HepG2 (cell line): ENCODE measurements around the gene ELF2. TPM values are rescaled to one million over a fixed set of nuclear protein-coding genes. Genes with fewer than 3 reads are reported as not detected.
A peak's percentile ranks its signal among the peaks of the same experiment; 100 is the strongest.

ENCODE experiments used
- E2F2 ChIP-seq: sonication (generic); formaldehyde crosslinking; IDR thresholded peaks from 2 replicates; pipeline ENCODE4 v1.4.0; 2020; ENCODE audit warnings: missing genetic modification reagents, borderline replicate concordance
- ELK4 ChIP-seq: sonication (generic); formaldehyde crosslinking; IDR thresholded peaks from 2 replicates; pipeline ENCODE4 v1.9.0; 2021; ENCODE audit warnings: missing genetic modification reagents, borderline replicate concordance
- GABPA ChIP-seq, 2 experiments: IDR thresholded peaks; 2 replicates each; pipeline ENCODE4 v1.6.1; 2011 to 2016; ENCODE audit warnings: low read depth in 2 of 2, low read length in 1 of 2, missing biosample characterization in 1 of 2, missing genetic modification characterization in 1 of 2
- HNF4A ChIP-seq: sonication (generic); formaldehyde crosslinking; IDR thresholded peaks from 2 replicates; pipeline ENCODE4 v1.4.0; 2020; ENCODE audit warnings: missing genetic modification reagents
- HNRNPL ChIP-seq: fragments of 200-400 bp; formaldehyde crosslinking; IDR thresholded peaks from 2 replicates; pipeline ENCODE4 v1.6.1; 2017; ENCODE audit warnings: mild to moderate bottlenecking, low read depth, low read length
- IRX3 ChIP-seq: sonication (generic); formaldehyde crosslinking; IDR thresholded peaks from 2 replicates; pipeline ENCODE4 v1.8.1; 2023; ENCODE audit warnings: mild to moderate bottlenecking, low read depth, missing genetic modification reagents, borderline replicate concordance
- KDM1A ChIP-seq: IDR thresholded peaks from 2 replicates; pipeline ENCODE4 v1.6.1; 2016; ENCODE audit warnings: missing compliant biosample characterization
- KDM4B ChIP-seq: sonication (generic); formaldehyde crosslinking; IDR thresholded peaks from 2 replicates; pipeline ENCODE4 v1.4.0; 2020; ENCODE audit warnings: missing genetic modification reagents
- MAFK ChIP-seq, 2 experiments: IDR thresholded peaks in 1 of 2; conservative IDR thresholded peaks in 1 of 2; 2 replicates each; pipeline ENCODE4 v1.6.1; 2011; ENCODE audit warnings: improper control_type of control experiment in 2 of 2, low read length in 2 of 2
- NR2C2 ChIP-seq: sonication (generic); formaldehyde crosslinking; IDR thresholded peaks from 2 replicates; pipeline ENCODE4 v1.4.0; 2020; ENCODE audit warnings: missing genetic modification reagents, mild to moderate bottlenecking, moderate library complexity, borderline replicate concordance
- PHF20 ChIP-seq: sonication (generic); formaldehyde crosslinking; IDR thresholded peaks from 2 replicates; pipeline ENCODE4 v1.5.0; 2020; ENCODE audit warnings: mild to moderate bottlenecking, missing genetic modification reagents
- POGZ ChIP-seq: sonication (generic); formaldehyde crosslinking; IDR thresholded peaks from 2 replicates; pipeline ENCODE4 v1.4.0; 2020; ENCODE audit warnings: mild to moderate bottlenecking, missing genetic modification reagents
- SIN3A ChIP-seq: IDR thresholded peaks from 2 replicates; pipeline ENCODE4 v1.6.1; 2011; ENCODE audit warnings: low read depth, mild to moderate bottlenecking, control low read depth, low read length, borderline replicate concordance
- ZNF17 ChIP-seq: sonication (generic); formaldehyde crosslinking; IDR thresholded peaks from 2 replicates; pipeline ENCODE4 v1.5.0; 2020; ENCODE audit warnings: mild to moderate bottlenecking, missing genetic modification reagents
- ZNF276 ChIP-seq: sonication (generic); formaldehyde crosslinking; IDR thresholded peaks from 2 replicates; pipeline ENCODE4 v1.4.0; 2020; ENCODE audit warnings: mild to moderate bottlenecking, low read depth, missing genetic modification reagents
- ZNF33B ChIP-seq: sonication (generic); formaldehyde crosslinking; IDR thresholded peaks from 2 replicates; pipeline ENCODE4 v1.5.1; 2020; ENCODE audit warnings: mild to moderate bottlenecking, missing genetic modification reagents
- ZNF414 ChIP-seq: sonication (generic); formaldehyde crosslinking; IDR thresholded peaks from 2 replicates; pipeline ENCODE4 v1.5.0; 2020; ENCODE audit warnings: missing genetic modification reagents
- ZNF550 ChIP-seq: sonication (generic); formaldehyde crosslinking; IDR thresholded peaks from 2 replicates; pipeline ENCODE4 v1.4.0; 2020; ENCODE audit warnings: mild to moderate bottlenecking, missing genetic modification reagents, borderline replicate concordance
- ZNF574 ChIP-seq: sonication (generic); formaldehyde crosslinking; IDR thresholded peaks from 2 replicates; pipeline ENCODE4 v1.4.0; 2020; ENCODE audit warnings: missing genetic modification reagents
- ZNF720 ChIP-seq: sonication (generic); formaldehyde crosslinking; IDR thresholded peaks from 2 replicates; pipeline ENCODE4 v1.4.0; 2020; ENCODE audit warnings: missing genetic modification reagents
- ZNF780A ChIP-seq: sonication (generic); formaldehyde crosslinking; IDR thresholded peaks from 2 replicates; pipeline ENCODE4 v1.8.0; 2022; ENCODE audit warnings: mild to moderate bottlenecking, missing genetic modification reagents, moderate library complexity
- polyA plus RNA-seq, 8 experiments: library from polyadenylated mRNA; depleted of rRNA in 3 of 8; stranded (reverse) in 7 of 8; unstranded in 1 of 8; fragments of >200 nt; fragmentation: Illumina TruSeq in 4 of 8; extraction: Trizol in 4 of 8; gene quantifications; 2 replicates each; pipeline versions ENCODE4 v1.2.1 to v1.2.3, GENCODE V29; 2011 to 2016; ENCODE audit warnings: low read depth in 4 of 8, missing spikeins in 1 of 8, mixed read lengths in 1 of 8; ENCODE audit not compliant: insufficient read depth in 1 of 8
- total RNA-seq, 5 experiments: library from RNA; depleted of rRNA; stranded (reverse); fragments of >200 nt; fragmentation: Illumina TruSeq; extraction: Trizol; gene quantifications; 2 replicates each; pipeline ENCODE4 v1.2.3, GENCODE V29; 2016; ENCODE audit warnings: low read depth in 1 of 5

Gene ELF2
- total and polyA plus RNA-seq, 2 of the 13 experiments (the other 11 are each of a cell fraction or from before 2014, with no cell fraction given), result 28.6 to 35.4 TPM

- TF ChIP-seq ZNF574 (CRISPR knock-in tag), result peak; percentile 76
- TF ChIP-seq ZNF17 (CRISPR knock-in tag), result 0 out of 2 replicates have a peak, but pooled peaks have one; percentile 70
- TF ChIP-seq POGZ, result peak; percentile 66
- no peak for TF ChIP-seq MAFK (conservative IDR thresholded peaks at IDR 0.05 in 1 of 2, IDR thresholded peaks at IDR 0.05 in 1 of 2; ENCODE audit: low read length in 2 of 2)
- no peak for TF ChIP-seq HNRNPL
- TF ChIP-seq GABPA (IDR thresholded peaks at IDR 0.05; ENCODE audit: low read depth, low read length), result no peak
- no peak for TF ChIP-seq GABPA (CRISPR knock-in tag; IDR thresholded peaks at IDR 0.05; ENCODE audit: low read depth)
- no peak for TF ChIP-seq ZNF276 (CRISPR knock-in tag)
- no peak; the same call in 1 of the 2 replicates for TF ChIP-seq ZNF414 (CRISPR knock-in tag)
- TF ChIP-seq PHF20 (CRISPR knock-in tag), result peak; percentile 20; the same call in 1 of the 2 replicates
- TF ChIP-seq ZNF720 (CRISPR knock-in tag), result no peak
- peak; percentile 35; the same call in 1 of the 2 replicates for TF ChIP-seq NR2C2 (CRISPR knock-in tag)
- peak; percentile 60; the same call in 1 of the 2 replicates for TF ChIP-seq KDM4B (CRISPR knock-in tag)
- no peak for TF ChIP-seq HNF4A
- no peak for TF ChIP-seq ZNF33B
- 0 out of 2 replicates have a peak, but pooled peaks have one; percentile 71 for TF ChIP-seq E2F2 (CRISPR knock-in tag)
- peak; percentile 92; the same call in 1 of the 2 replicates for TF ChIP-seq ZNF780A (CRISPR knock-in tag)
- TF ChIP-seq KDM1A (CRISPR knock-in tag), result no peak
- no peak for TF ChIP-seq ZNF550
- 0 out of 2 replicates have a peak, but pooled peaks have one; percentile 18 for TF ChIP-seq IRX3 (CRISPR knock-in tag)
- peak; percentile 93 for TF ChIP-seq SIN3A
- TF ChIP-seq ELK4 (CRISPR knock-in tag), result 0 out of 2 replicates have a peak, but pooled peaks have one; percentile 50
Observed at GRCh38 chr4:139015269-139015947, 161.6 kb downstream of the ELF2 start, which contains the start of gene NOCT (continued).
